Liver (tissue), 9 donors: Measurements from ENCODE around the gene PGBD2. TPM values are rescaled to one million over a fixed set of nuclear protein-coding genes. Genes with fewer than 3 reads are reported as not detected.

ENCODE experiments used
- DNase-seq: peaks from one replicate; pipeline ENCODE4 v3.0.0-alpha.2; 2017; ENCODE audit warnings: low spot score
- H3K27ac ChIP-seq, 2 donors: one replicate each; pipeline ENCODE4 v1.7.0; 2013; ENCODE audit warnings: inconsistent platforms in 2 of 2, low read length in 2 of 2, control low read depth in 1 of 2, low read depth in 1 of 2, mild to moderate bottlenecking in 1 of 2
- H3K27me3 ChIP-seq, 4 donors: one replicate each; pipeline versions ENCODE4 v1.6.1 to v1.7.0; 2013; ENCODE audit warnings: low read length in 3 of 4, inconsistent platforms in 1 of 4, mild to moderate bottlenecking in 1 of 4, moderate library complexity in 1 of 4; ENCODE audit not compliant: control insufficient read depth in 4 of 4, insufficient read depth in 4 of 4
- H3K36me3 ChIP-seq, 4 donors: one replicate each; pipeline versions ENCODE4 v1.6.1 to v1.7.0; 2013; ENCODE audit warnings: low read length in 3 of 4, mild to moderate bottlenecking in 3 of 4, low read depth in 1 of 4, moderate library complexity in 1 of 4; ENCODE audit not compliant: control insufficient read depth in 4 of 4, insufficient read depth in 3 of 4
- H3K4me1 ChIP-seq, 4 donors: one replicate each; pipeline versions ENCODE4 v1.6.1 to v1.7.0; 2013; ENCODE audit warnings: low read length in 3 of 4, mild to moderate bottlenecking in 3 of 4, moderate library complexity in 1 of 4; ENCODE audit not compliant: control insufficient read depth in 4 of 4, insufficient read depth in 4 of 4
- H3K4me3 ChIP-seq, 3 donors: one replicate each; pipeline versions ENCODE4 v1.6.1 to v1.7.0; 2013; ENCODE audit warnings: low read length in 3 of 3, control low read depth in 1 of 3, low read depth in 1 of 3, mild to moderate bottlenecking in 1 of 3
- H3K9ac ChIP-seq, 2 donors: one replicate each; pipeline ENCODE4 v1.7.0; 2013; ENCODE audit warnings: low read length in 2 of 2, mild to moderate bottlenecking in 2 of 2, moderate library complexity in 2 of 2, control low read depth in 1 of 2, low read depth in 1 of 2
- H3K9me3 ChIP-seq, 4 donors: one replicate each; pipeline versions ENCODE4 v1.6.1 to v1.7.0; 2013; ENCODE audit warnings: low read length in 3 of 4; ENCODE audit not compliant: control insufficient read depth in 4 of 4
- ATF3 ChIP-seq: IDR thresholded peaks from 2 replicates; pipeline ENCODE4 v1.6.1; 2016; ENCODE audit warnings: antibody characterized with exemption
- CTCF ChIP-seq: fragments of 150-350 bp; IDR thresholded peaks from 2 replicates; pipeline ENCODE4 v1.5.1; 2017; ENCODE audit warnings: improper control_type of control experiment, low read depth, low read length; ENCODE audit not compliant: missing input control
- EGR1 ChIP-seq, 2 donors: IDR thresholded peaks; 2 replicates each; pipeline ENCODE4 v1.6.1; 2016 to 2018; ENCODE audit warnings: antibody characterized with exemption in 2 of 2, low read depth in 2 of 2
- FOXA1 ChIP-seq: IDR thresholded peaks from 2 replicates; pipeline ENCODE4 v1.6.1; 2016; ENCODE audit warnings: antibody characterized with exemption
- FOXA2 ChIP-seq: IDR thresholded peaks from 2 replicates; pipeline ENCODE4 v1.6.1; 2016; ENCODE audit warnings: antibody characterized with exemption
- GABPA ChIP-seq, 2 donors: IDR thresholded peaks in 1 of 2; conservative IDR thresholded peaks in 1 of 2; 2 replicates each; pipeline ENCODE4 v1.6.1; 2016; ENCODE audit warnings: antibody characterized with exemption in 2 of 2, mild to moderate bottlenecking in 1 of 2, moderate library complexity in 1 of 2
- HNF4A ChIP-seq, 2 donors: conservative IDR thresholded peaks; 2 replicates each; pipeline ENCODE4 v1.6.1; 2016; ENCODE audit warnings: antibody characterized with exemption in 2 of 2, mild to moderate bottlenecking in 2 of 2
- HNF4G ChIP-seq: IDR thresholded peaks from 2 replicates; pipeline ENCODE4 v1.6.1; 2016; ENCODE audit warnings: antibody characterized with exemption
- JUND ChIP-seq, 2 donors: IDR thresholded peaks; 2 replicates each; pipeline ENCODE4 v1.6.1; 2016; ENCODE audit warnings: antibody characterized with exemption in 2 of 2
- MAX ChIP-seq: IDR thresholded peaks from 2 replicates; pipeline ENCODE4 v1.6.1; 2016; ENCODE audit warnings: antibody characterized with exemption
- NR2F2 ChIP-seq: IDR thresholded peaks from 2 replicates; pipeline ENCODE4 v1.6.1; 2016; ENCODE audit warnings: antibody characterized with exemption
- SP1 ChIP-seq: IDR thresholded peaks from 2 replicates; pipeline ENCODE4 v1.6.1; 2018; ENCODE audit warnings: antibody characterized with exemption, mild to moderate bottlenecking
- TAF1 ChIP-seq: conservative IDR thresholded peaks from 2 replicates; pipeline ENCODE4 v1.6.1; 2016; ENCODE audit warnings: antibody characterized with exemption, mild to moderate bottlenecking
- YY1 ChIP-seq: IDR thresholded peaks from 2 replicates; pipeline ENCODE4 v1.6.1; 2016; ENCODE audit warnings: antibody characterized with exemption, mild to moderate bottlenecking
- ZBTB33 ChIP-seq: IDR thresholded peaks from 2 replicates; pipeline ENCODE4 v1.6.1; 2016; ENCODE audit warnings: antibody characterized with exemption
- WGBS: extraction: QIAGEN DNeasy Blood & Tissue Kit; methylation state at CpG from one replicate; pipeline ENCODE4 v1.1.7; 2013; 5-methylcytosine and 5-hydroxymethylcytosine counted together
- polyA plus RNA-seq, 2 donors: library from polyadenylated mRNA; stranded (reverse) in 1 of 2; unstranded in 1 of 2; fragments of 200-250 nt in 1 of 2; fragments of >200 nt in 1 of 2; fragmentation: Nextera tagmentation in 1 of 2; extraction: Ambion mirVana in 1 of 2; gene quantifications; one replicate each; pipeline versions ENCODE4 v1.2.1 to v1.2.3, GENCODE V29; 2013 to 2015
- total RNA-seq, 2 donors: library from RNA; depleted of rRNA; stranded (reverse); fragments of >200 nt; gene quantifications; one replicate each; pipeline ENCODE4 v1.2.3, GENCODE V29; 2014
- donor health status: healthy.
- donor health status: healthy.
- donor health status: healthy.
- donor health status: healthy.
- donor health status: healthy.

The PGBD2 gene
- total and polyA plus RNA-seq, 4 donors: 2.6 to 11.1 (median 4.7) TPM

GRCh38 chr1:248905662-248906008 is 400 bp upstream of the PGBD2 start:
- no peaks in the 10 kb centered on the region for H3K27me3 ChIP-seq

GRCh38 chr1:248906753-248907661 is 972 bp downstream of the PGBD2 start:
- peak overlapping the region; percentile 49 to 84 for H3K9ac ChIP-seq
- H3K27ac ChIP-seq: peak overlapping the region; percentile 68 to 76
- peaks cover 0 to 15% (median 8%) of the 10 kb centered on the region in 4 donors for H3K4me1 ChIP-seq
- peaks cover 0 to 2% (median 0%) of the 10 kb centered on the region in 4 donors for H3K36me3 ChIP-seq
- peak; percentile 34 for DNase-seq
- no peaks in the 10 kb centered on the region for H3K9me3 ChIP-seq
- peak overlapping the region; percentile 59 to 90 (median 84) for H3K4me3 ChIP-seq
- no peaks in the 10 kb centered on the region for H3K27me3 ChIP-seq
- no peak for TF ChIP-seq GABPA (IDR thresholded peaks at IDR 0.05 in 1 of 2, conservative IDR thresholded peaks at IDR 0.05 in 1 of 2)
- no peak for TF ChIP-seq TAF1
- TF ChIP-seq FOXA2: no peak
- WGBS: 24% methylated on average over 18 of the region's 18 CpGs

More at GRCh38 chr1:248905662-248906008, 400 bp upstream of the PGBD2 start:
- Histone ChIP-seq H3K4me3 (peak overlapping the region; percentile 52 to 90 (median 84)), H3K9ac (peak overlapping the region; percentile 57 to 89), H3K27ac (peak overlapping the region; percentile 83 to 97), H3K36me3 (peaks cover 0 to 2% (median 0%) of the 10 kb centered on the region in 4 donors), H3K9me3 (no peaks in the 10 kb centered on the region), H3K4me1 (peaks cover 0 to 15% (median 8%) of the 10 kb centered on the region in 4 donors)
- WGBS: 26% methylated on average over 4 of the region's 4 CpGs
- DNase-seq: no peak
- no peak for TF ChIP-seq EGR1 (IDR thresholded peaks at IDR 0.05; ENCODE audit: low read depth in 2 of 2)
- TF ChIP-seq ATF3: no peak
- no peak for TF ChIP-seq YY1
- no peak for TF ChIP-seq TAF1
- TF ChIP-seq HNF4A (conservative IDR thresholded peaks at IDR 0.05): no peak
- TF ChIP-seq FOXA1: no peak
- no peak for TF ChIP-seq NR2F2

- no peak for DNase-seq
- TF ChIP-seq TAF1 (no peak), MAX (no peak), CTCF (no peak), ATF3 (no peak), HNF4G (no peak), ZBTB33 (no peak), FOXA2 (no peak), GABPA (IDR thresholded peaks at IDR 0.05 in 1 of 2, conservative IDR thresholded peaks at IDR 0.05 in 1 of 2) (no peak), NR2F2 (no peak), HNF4A (conservative IDR thresholded peaks at IDR 0.05) (no peak), SP1 (no peak), JUND (IDR thresholded peaks at IDR 0.05) (no peak)
- Histone ChIP-seq H3K9ac (no peak overlapping the region), H3K27ac (no peak overlapping the region), H3K27me3 (no peaks in the 10 kb centered on the region), H3K9me3 (no peaks in the 10 kb centered on the region), H3K36me3 (peaks cover 5 to 18% (median 15%) of the 10 kb centered on the region in 4 donors), H3K4me3 (no peak overlapping the region), H3K4me1 (peaks cover 0 to 11% (median 7%) of the 10 kb centered on the region in 4 donors)
- 96% methylated on average over 6 of the region's 6 CpGs for WGBS
Observed at GRCh38 chr1:248910761-248911160, 4.7 kb downstream of the PGBD2 start.
